Tibial nerve (tissue), 4 donors: ENCODE results near the gene HNRNPUL1.

Experiments used
- CTCF ChIP-seq, 5 experiments: fragments of 200-600 bp in 3 of 5; fragments of 450-650 bp in 2 of 5; sonication (generic) in 3 of 5; IDR thresholded peaks; one replicate each; pipeline ENCODE4 v1.5.1; 2016 to 2019; ENCODE audit warnings: antibody characterized with exemption in 5 of 5, mild to moderate bottlenecking in 3 of 5, moderate library complexity in 2 of 5
- EP300 ChIP-seq, 2 donors: sonication (generic); formaldehyde crosslinking; IDR thresholded peaks; one replicate each; pipeline ENCODE4 v1.6.1; 2017; ENCODE audit warnings: antibody characterized with exemption in 2 of 2, mild to moderate bottlenecking in 1 of 2

DNA sequence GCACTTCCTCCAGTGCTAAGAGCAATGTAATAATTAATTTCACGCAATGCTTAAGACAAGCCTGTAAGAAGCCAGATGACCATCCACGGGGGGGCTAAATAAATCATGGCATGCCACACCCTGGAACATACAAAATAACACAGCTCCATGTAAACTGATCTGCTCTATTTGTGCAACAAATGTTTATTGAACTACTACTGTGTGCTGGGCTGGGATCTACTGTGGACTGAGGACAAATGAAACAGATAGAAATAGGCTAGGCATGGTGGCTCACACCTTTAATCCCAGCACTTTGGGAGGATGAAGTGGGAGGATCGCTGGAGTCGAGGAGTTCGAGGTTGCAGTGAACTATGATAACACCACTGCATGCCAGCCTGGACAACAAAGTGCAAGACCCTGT is 68.3 kb downstream of the HNRNPUL1 start:
- no peak for TF ChIP-seq EP300 (IDR thresholded peaks at IDR 0.05)
- no peak for TF ChIP-seq CTCF (IDR thresholded peaks at IDR 0.05)
